Naive thymus-derived CD4-positive, alpha-beta T cell (primary cell): ENCODE measurements around the gene ACD. TPM values are rescaled to one million over a fixed set of nuclear protein-coding genes. Genes with fewer than 3 reads are reported as not detected.

Experiments
- ATAC-seq: fragments of 150-1000 bp; cut with Tn5 transposase; 2 replicates; pipeline ENCODE4 v1.10.0; 2021; ENCODE audit warnings: mild to moderate bottlenecking, moderate library complexity
- CTCF ChIA-PET: fragments of 350-600 bp; sonication (Branson Sonifier 250); formaldehyde crosslinking; loops from one replicate; lab custom pipeline; 2021; ENCODE audit warnings: antibody characterized with exemption; lab: Charles Lee
- POLR2A ChIA-PET: fragments of 350-600 bp; sonication (Branson Sonifier 250); formaldehyde crosslinking; loops from one replicate; lab custom pipeline; 2021; ENCODE audit warnings: antibody characterized with exemption, inconsistent platforms; lab: Charles Lee
- DNase-seq, 9 donors: peaks; one replicate each; pipeline versions ENCODE4 v3.0.0 to v3.0.0-alpha.2; 2020 to 2022; ENCODE audit warnings: mixed read lengths in 1 of 9
- H3K27ac ChIP-seq: one replicate; pipeline ENCODE4 v1.7.0; 2013; ENCODE audit warnings: mild to moderate bottlenecking, low read depth, low read length, moderate library complexity
- H3K27me3 ChIP-seq, 2 donors: one replicate each; pipeline ENCODE4 v1.7.0; 2013; ENCODE audit warnings: low read length in 2 of 2, mild to moderate bottlenecking in 2 of 2, moderate library complexity in 2 of 2; ENCODE audit not compliant: control insufficient read depth in 2 of 2, insufficient read depth in 2 of 2
- H3K36me3 ChIP-seq, 3 experiments: 1 replicate in 2 of 3; 2 replicates in 1 of 3; pipeline ENCODE4 v1.7.0; 2013; ENCODE audit warnings: low read length in 3 of 3, mild to moderate bottlenecking in 3 of 3, moderate library complexity in 1 of 3; ENCODE audit not compliant: insufficient read depth in 3 of 3, control insufficient read depth in 2 of 3
- H3K4me1 ChIP-seq, 2 donors: one replicate each; pipeline ENCODE4 v1.7.0; 2013; ENCODE audit warnings: low read length in 2 of 2, mild to moderate bottlenecking in 2 of 2, moderate library complexity in 1 of 2; ENCODE audit not compliant: control insufficient read depth in 2 of 2, insufficient read depth in 2 of 2
- H3K4me3 ChIP-seq: 2 replicates; pipeline ENCODE4 v1.7.0; 2013; ENCODE audit warnings: mild to moderate bottlenecking, low read length
- H3K9me3 ChIP-seq, 3 experiments: 1 replicate in 2 of 3; 2 replicates in 1 of 3; pipeline ENCODE4 v1.7.0; 2013; ENCODE audit warnings: low read length in 3 of 3; ENCODE audit not compliant: control insufficient read depth in 2 of 3
- H3K27ac Mint-ChIP-seq, 9 donors: one replicate each; pipeline ENCODE4 v1.8.0; 2020 to 2022; ENCODE audit warnings: mixed read lengths in 9 of 9, mild to moderate bottlenecking in 8 of 9, moderate library complexity in 5 of 9, inconsistent platforms in 2 of 9
- H3K27me3 Mint-ChIP-seq, 5 donors: one replicate each; pipeline ENCODE4 v1.8.0; 2021 to 2022; ENCODE audit warnings: mixed read lengths in 5 of 5, mild to moderate bottlenecking in 1 of 5
- H3K36me3 Mint-ChIP-seq, 5 donors: one replicate each; pipeline ENCODE4 v1.8.0; 2020 to 2022; ENCODE audit warnings: mixed read lengths in 5 of 5, mild to moderate bottlenecking in 3 of 5, inconsistent platforms in 1 of 5
- H3K4me1 Mint-ChIP-seq, 7 donors: one replicate each; pipeline ENCODE4 v1.8.0; 2020 to 2022; ENCODE audit warnings: mixed read lengths in 7 of 7, mild to moderate bottlenecking in 3 of 7, inconsistent platforms in 1 of 7
- H3K4me3 Mint-ChIP-seq, 10 donors: one replicate each; pipeline ENCODE4 v1.8.0; 2020 to 2022; ENCODE audit warnings: mild to moderate bottlenecking in 10 of 10, mixed read lengths in 10 of 10, moderate library complexity in 6 of 10, inconsistent platforms in 2 of 10
- H3K9me3 Mint-ChIP-seq, 11 donors: one replicate each; pipeline ENCODE4 v1.8.0; 2020 to 2022; ENCODE audit warnings: mixed read lengths in 11 of 11, mild to moderate bottlenecking in 4 of 11, inconsistent platforms in 1 of 11, moderate library complexity in 1 of 11
- intact Hi-C, 2 donors: fragments of 100-400 bp; cut with micrococcal nuclease; formaldehyde crosslinking; loops; one replicate each; pipeline ENCODE4 v1.15.1; 2023
- polyA plus RNA-seq, 2 donors: library from polyadenylated mRNA; unstranded; fragments of 300-500 nt; fragmentation: Illumina TruSeq; gene quantifications; one replicate each; pipeline ENCODE4 v1.2.3, GENCODE V29; 2021
- total RNA-seq, 6 experiments: library from RNA in 5 of 6; stranded (reverse) in 5 of 6; gene quantifications; 1 replicate in 5 of 6; 2 replicates in 1 of 6; pipeline ENCODE4 v1.2.3 and lab custom pipeline; 2021 to 2026

ACD gene
- total and polyA plus RNA-seq, 7 experiments from 2014 or later, result 25.4 to 44.1 (median 33.2) TPM

GRCh38 chr16:67677712-67678111 lies 17.7 kb upstream of the ACD start:
- no peaks in the 10 kb centered on the region for H3K27me3 Mint-ChIP-seq
- H3K27ac ChIP-seq, result no peak overlapping the region
- ChIA-PET POLR2A (no interaction called here), CTCF (interaction anchor here (1.5 kb wide), 1 partner anchor 10 kb away, joined by 5 read pairs; no protein-coding TSS in a partner anchor)
- no peaks in the 10 kb centered on the region for H3K9me3 ChIP-seq
- no peaks in the 10 kb centered on the region for H3K4me1 ChIP-seq
- no peak overlapping the region for H3K4me3 Mint-ChIP-seq
- DNase-seq (no peak), ATAC-seq (no peak)
- H3K36me3 ChIP-seq, result peaks cover 0 to 12% (median 0%) of the 10 kb centered on the region in 3 experiments
- H3K36me3 Mint-ChIP-seq, result peaks cover 0 to 5% (median 0%) of the 10 kb centered on the region in 5 donors
- H3K4me1 Mint-ChIP-seq, result peaks cover 0 to 8% (median 0%) of the 10 kb centered on the region in 7 donors
- no peaks in the 10 kb centered on the region for H3K9me3 Mint-ChIP-seq
- H3K27me3 ChIP-seq, result no peaks in the 10 kb centered on the region
- peak overlapping the region in 3 of 9 donors; percentile 30 to 58 (median 49) for H3K27ac Mint-ChIP-seq
- intact Hi-C loops, result no loop called here
- H3K4me3 ChIP-seq, result no peak overlapping the region

GRCh38 chr16:67676939-67677338 lies 16.9 kb upstream of the ACD start:
- no peaks in the 10 kb centered on the region for H3K9me3 Mint-ChIP-seq
- no peak overlapping the region for H3K4me3 Mint-ChIP-seq
- intact Hi-C loops, result no loop called here
- Histone ChIP-seq H3K27ac (no peak overlapping the region), H3K27me3 (no peaks in the 10 kb centered on the region), H3K4me1 (no peaks in the 10 kb centered on the region), H3K9me3 (no peaks in the 10 kb centered on the region), H3K36me3 (peaks cover 0 to 12% (median 0%) of the 10 kb centered on the region in 3 experiments), H3K4me3 (no peak overlapping the region)
- ATAC-seq (no peak), DNase-seq (no peak)
- peaks cover 0 to 12% (median 0%) of the 10 kb centered on the region in 7 donors for H3K4me1 Mint-ChIP-seq
- ChIA-PET CTCF (interaction anchor here (0.6 to 1.7 kb wide), 4 partner anchors 52 to 392 kb away, joined by 3 to 7 read pairs (median 3); no protein-coding TSS in a partner anchor), POLR2A (interaction anchor here (0.7 kb wide), 1 partner anchor 31 kb away, joined by 3 read pairs; no protein-coding TSS in a partner anchor)
- H3K27ac Mint-ChIP-seq, result peak overlapping the region in 1 of 9 donors; percentile 58
- no peaks in the 10 kb centered on the region for H3K27me3 Mint-ChIP-seq
- H3K36me3 Mint-ChIP-seq, result no peaks in the 10 kb centered on the region

- Histone ChIP-seq H3K4me1 (no peaks in the 10 kb centered on the region), H3K9me3 (no peaks in the 10 kb centered on the region), H3K4me3 (no peak overlapping the region), H3K36me3 (peaks cover 0 to 12% (median 0%) of the 10 kb centered on the region in 3 experiments), H3K27ac (no peak overlapping the region), H3K27me3 (no peaks in the 10 kb centered on the region)
- no peaks in the 10 kb centered on the region for H3K36me3 Mint-ChIP-seq
- intact Hi-C loops, result no loop called here
- H3K4me1 Mint-ChIP-seq, result peaks cover 0 to 12% (median 0%) of the 10 kb centered on the region in 7 donors
- POLR2A ChIA-PET, result interaction anchor here (0.7 kb wide), 1 partner anchor 31 kb away, joined by 3 read pairs; no protein-coding TSS in a partner anchor
- CTCF ChIA-PET, result interaction anchor here (0.6 to 1.7 kb wide), 3 partner anchors 130 to 393 kb away, joined by 3 to 7 read pairs (median 3); no protein-coding TSS in a partner anchor
- ATAC-seq, result no peak
- no peaks in the 10 kb centered on the region for H3K27me3 Mint-ChIP-seq
- no peak overlapping the region for H3K4me3 Mint-ChIP-seq
- no peak for DNase-seq
- H3K9me3 Mint-ChIP-seq, result no peaks in the 10 kb centered on the region
- H3K27ac Mint-ChIP-seq, result peak overlapping the region in 1 of 9 donors; percentile 58
Observed at GRCh38 chr16:67676516-67676915, 16.5 kb upstream of the ACD start.

GRCh38 chr16:67675999-67676398 lies 15.9 kb upstream of the ACD start:
- CTCF ChIA-PET, result interaction anchor here (0.9 to 1.7 kb wide), 2 partner anchors 129 to 155 kb away, joined by 3 to 7 read pairs; no protein-coding TSS in a partner anchor
- Histone ChIP-seq H3K4me3 (no peak overlapping the region), H3K27me3 (no peaks in the 10 kb centered on the region), H3K9me3 (no peaks in the 10 kb centered on the region), H3K27ac (no peak overlapping the region), H3K4me1 (no peaks in the 10 kb centered on the region), H3K36me3 (peaks cover 0 to 12% (median 0%) of the 10 kb centered on the region in 3 experiments)
- H3K27ac Mint-ChIP-seq, result peak overlapping the region in 1 of 9 donors; percentile 21
- H3K9me3 Mint-ChIP-seq, result no peaks in the 10 kb centered on the region
- H3K36me3 Mint-ChIP-seq, result no peaks in the 10 kb centered on the region
- no peak overlapping the region for H3K4me3 Mint-ChIP-seq
- DNase-seq, result no peak
- POLR2A ChIA-PET, result interaction anchor here (0.6 kb wide), 1 partner anchor 31 kb away, joined by 3 read pairs; the partner anchor contains the start of gene CARMIL2
- H3K4me1 Mint-ChIP-seq, result peaks cover 0 to 12% (median 0%) of the 10 kb centered on the region in 7 donors
- H3K27me3 Mint-ChIP-seq, result no peaks in the 10 kb centered on the region
- ATAC-seq, result no peak
- intact Hi-C loops, result no loop called here

GRCh38 chr16:67675579-67675935 lies 15.5 kb upstream of the ACD start:
- no peaks in the 10 kb centered on the region for H3K27me3 Mint-ChIP-seq

GRCh38 chr16:67674851-67675578 lies 15.0 kb upstream of the ACD start:
- peaks cover 0 to 12% (median 0%) of the 10 kb centered on the region in 7 donors for H3K4me1 Mint-ChIP-seq
- DNase-seq (no peak), ATAC-seq (no peak)
- CTCF ChIA-PET, result interaction anchor here (0.7 to 9.1 kb wide), 3 partner anchors 10 to 134 kb away, joined by 3 to 85 read pairs (median 3); no protein-coding TSS in a partner anchor
- H3K27ac ChIP-seq, result no peak overlapping the region
- no peaks in the 10 kb centered on the region for H3K27me3 Mint-ChIP-seq
- H3K4me3 ChIP-seq, result no peak overlapping the region
- intact Hi-C loops, result no loop called here
- no peak overlapping the region for H3K4me3 Mint-ChIP-seq
- no peaks in the 10 kb centered on the region for H3K4me1 ChIP-seq
- H3K27me3 ChIP-seq, result no peaks in the 10 kb centered on the region
- H3K9me3 Mint-ChIP-seq, result no peaks in the 10 kb centered on the region
- H3K9me3 ChIP-seq, result no peaks in the 10 kb centered on the region
- H3K36me3 Mint-ChIP-seq, result no peaks in the 10 kb centered on the region
- peaks cover 0 to 12% (median 0%) of the 10 kb centered on the region in 3 experiments for H3K36me3 ChIP-seq
- peak overlapping the region in 2 of 9 donors; percentile 64 to 86 for H3K27ac Mint-ChIP-seq
- POLR2A ChIA-PET, result interaction anchor here (0.6 kb wide), 1 partner anchor 30 kb away, joined by 3 read pairs; the partner anchor contains the start of gene CARMIL2

More at GRCh38 chr16:67675579-67675935, 15.5 kb upstream of the ACD start:
- CTCF ChIA-PET, result interaction anchor here (1.7 kb wide), 1 partner anchor 154 kb away, joined by 7 read pairs; no protein-coding TSS in a partner anchor
- intact Hi-C loops, result no loop called here
- no peak for DNase-seq
- Histone ChIP-seq H3K36me3 (peaks cover 0 to 12% (median 0%) of the 10 kb centered on the region in 3 experiments), H3K27ac (no peak overlapping the region), H3K4me3 (no peak overlapping the region), H3K4me1 (no peaks in the 10 kb centered on the region), H3K9me3 (no peaks in the 10 kb centered on the region), H3K27me3 (no peaks in the 10 kb centered on the region)
- no peaks in the 10 kb centered on the region for H3K36me3 Mint-ChIP-seq
- H3K9me3 Mint-ChIP-seq, result no peaks in the 10 kb centered on the region
- POLR2A ChIA-PET, result interaction anchor here (0.6 kb wide), 1 partner anchor 30 kb away, joined by 3 read pairs; the partner anchor contains the start of gene CARMIL2
- H3K4me1 Mint-ChIP-seq, result peaks cover 0 to 12% (median 0%) of the 10 kb centered on the region in 7 donors
- no peak for ATAC-seq
- no peak overlapping the region for H3K4me3 Mint-ChIP-seq
- H3K27ac Mint-ChIP-seq, result peak overlapping the region in 2 of 9 donors; percentile 21 to 86
